ENCODE results near the gene RBP5. TPM values are rescaled to one million over a fixed set of nuclear protein-coding genes. Genes with fewer than 3 reads are reported as not detected.

RBP5 gene
- total and polyA plus RNA-seq, 9 of the 15 experiments (the other 6 are each of a cell fraction or from before 2014, with no cell fraction given): 8.6 to 22.5 (median 11.4) TPM

GRCh38 chr12:7108003-7108795 lies 20.5 kb downstream of the RBP5 start (continued):
- TF ChIP-seq MXD1 (CRISPR knock-in tag; IDR thresholded peaks at IDR 0.05; ENCODE audit: borderline replicate concordance, poor library complexity, severe bottlenecking): no peak
- TF ChIP-seq BRD4 (IDR thresholded peaks at IDR 0.05): peak; percentile 74; the same call in 1 of the 2 replicates
- TF ChIP-seq CBFA2T3 (IDR thresholded peaks at IDR 0.05): peak; percentile 51
- no peak for TF ChIP-seq ZNF449 (CRISPR knock-in tag; IDR thresholded peaks at IDR 0.05)
- TF ChIP-seq ZNF707 (CRISPR knock-in tag; conservative IDR thresholded peaks at IDR 0.05): no peak
- TF ChIP-seq EP400 (IDR thresholded peaks at IDR 0.05): peak; percentile 30; the same call in 1 of the 2 replicates
- TF ChIP-seq ZNF589 (CRISPR knock-in tag; IDR thresholded peaks at IDR 0.05; ENCODE audit: low read depth): no peak
- TF ChIP-seq HDAC2 (IDR thresholded peaks at IDR 0.05): no peak
- no peak for TF ChIP-seq ZNF785 (CRISPR knock-in tag; IDR thresholded peaks at IDR 0.05)
- TF ChIP-seq ZNF57 (CRISPR knock-in tag; IDR thresholded peaks at IDR 0.05): no peak
- peak; percentile 53; the same call in 1 of the 2 replicates for TF ChIP-seq ZEB2 (IDR thresholded peaks at IDR 0.05)
- peak; percentile 78 for TF ChIP-seq SPI1 (IDR thresholded peaks at IDR 0.05; ENCODE audit: borderline replicate concordance, low read depth, low read length)
- no peak for TF ChIP-seq FOXM1 (IDR thresholded peaks at IDR 0.05; ENCODE audit: low read depth)
- TF ChIP-seq FOXM1 (CRISPR knock-in tag; IDR thresholded peaks at IDR 0.05; ENCODE audit: low read depth): 0 out of 2 replicates have a peak, but pooled peaks have one; percentile 44
- TF ChIP-seq TGIF2 (CRISPR knock-in tag; IDR thresholded peaks at IDR 0.05): no peak
- peak in 2 of 3 experiments; percentile 73 to 83 for TF ChIP-seq YY1 (IDR thresholded peaks at IDR 0.05; ENCODE audit: borderline replicate concordance in 1 of 3, control insufficient read depth in 1 of 3, extremely low read depth in 1 of 3, insufficient read depth in 3 of 3, insufficient read length in 1 of 3, insufficient replicate concordance in 2 of 3, low read depth in 1 of 3, low read length in 2 of 3)
- peak; percentile 91 for TF ChIP-seq ETV1 (tag; conservative IDR thresholded peaks at IDR 0.05; ENCODE audit: low read depth)
- TF ChIP-seq NR1H2 (CRISPR knock-in tag; IDR thresholded peaks at IDR 0.05): peak; percentile 89; the same call in 1 of the 2 replicates
- no peak for TF ChIP-seq XRCC3 (IDR thresholded peaks at IDR 0.05)
- 0 out of 2 replicates have a peak, but pooled peaks have one; percentile 17 for TF ChIP-seq CCAR2 (IDR thresholded peaks at IDR 0.05; ENCODE audit: low read depth, low read length)
- TF ChIP-seq TBP (optimal IDR thresholded peaks at IDR 0.05; ENCODE audit: low read depth, low read length): peak; percentile 55
- TF ChIP-seq USF1 (CRISPR knock-in tag; IDR thresholded peaks at IDR 0.05): no peak
- peak; percentile 91 for TF ChIP-seq RBFOX2 (IDR thresholded peaks at IDR 0.05; ENCODE audit: low read depth, low read length)
- TF ChIP-seq SP1 (CRISPR knock-in tag; IDR thresholded peaks at IDR 0.05): peak; percentile 29; the same call in 1 of the 2 replicates
- TF ChIP-seq CC2D1A (IDR thresholded peaks at IDR 0.05): no peak
